LNCAP (cell line): ENCODE measurements around the gene DPPA4.

Source experiments
- CTCF ChIP-seq: fragments of 450-650 bp; IDR thresholded peaks from 2 replicates; pipeline ENCODE4 v1.5.1; 2017; ENCODE audit warnings: mild to moderate bottlenecking

DPPA4 gene

DNA sequence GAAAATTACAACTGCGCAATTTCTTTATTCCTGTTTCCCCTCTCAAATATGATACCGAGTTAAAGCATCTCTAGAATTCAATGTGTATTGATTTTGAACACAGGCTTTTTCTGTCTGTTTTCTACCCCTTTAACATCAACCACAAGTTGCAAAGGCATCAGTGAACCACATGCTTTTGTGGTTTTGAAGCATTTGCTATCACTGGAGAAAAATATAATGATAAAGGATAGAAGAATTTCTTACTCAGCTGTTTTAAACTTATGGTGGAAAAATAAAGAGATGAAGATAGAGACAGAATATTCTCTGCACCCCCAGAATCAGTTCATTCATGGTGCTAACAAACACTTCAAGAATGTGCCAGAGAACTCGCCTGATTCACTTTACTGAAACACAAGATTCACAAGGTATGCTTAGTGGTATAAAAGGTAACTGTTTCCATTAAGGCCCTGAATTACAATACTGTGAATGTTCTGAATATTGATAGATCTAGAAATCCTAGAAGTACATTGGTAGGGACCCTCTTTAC, 9.5 kb upstream of the DPPA4 start:
- no peak for TF ChIP-seq CTCF

GRCh38 chr3:109346099-109346498, 8.8 kb upstream of the DPPA4 start:
- no peak for TF ChIP-seq CTCF

DNA sequence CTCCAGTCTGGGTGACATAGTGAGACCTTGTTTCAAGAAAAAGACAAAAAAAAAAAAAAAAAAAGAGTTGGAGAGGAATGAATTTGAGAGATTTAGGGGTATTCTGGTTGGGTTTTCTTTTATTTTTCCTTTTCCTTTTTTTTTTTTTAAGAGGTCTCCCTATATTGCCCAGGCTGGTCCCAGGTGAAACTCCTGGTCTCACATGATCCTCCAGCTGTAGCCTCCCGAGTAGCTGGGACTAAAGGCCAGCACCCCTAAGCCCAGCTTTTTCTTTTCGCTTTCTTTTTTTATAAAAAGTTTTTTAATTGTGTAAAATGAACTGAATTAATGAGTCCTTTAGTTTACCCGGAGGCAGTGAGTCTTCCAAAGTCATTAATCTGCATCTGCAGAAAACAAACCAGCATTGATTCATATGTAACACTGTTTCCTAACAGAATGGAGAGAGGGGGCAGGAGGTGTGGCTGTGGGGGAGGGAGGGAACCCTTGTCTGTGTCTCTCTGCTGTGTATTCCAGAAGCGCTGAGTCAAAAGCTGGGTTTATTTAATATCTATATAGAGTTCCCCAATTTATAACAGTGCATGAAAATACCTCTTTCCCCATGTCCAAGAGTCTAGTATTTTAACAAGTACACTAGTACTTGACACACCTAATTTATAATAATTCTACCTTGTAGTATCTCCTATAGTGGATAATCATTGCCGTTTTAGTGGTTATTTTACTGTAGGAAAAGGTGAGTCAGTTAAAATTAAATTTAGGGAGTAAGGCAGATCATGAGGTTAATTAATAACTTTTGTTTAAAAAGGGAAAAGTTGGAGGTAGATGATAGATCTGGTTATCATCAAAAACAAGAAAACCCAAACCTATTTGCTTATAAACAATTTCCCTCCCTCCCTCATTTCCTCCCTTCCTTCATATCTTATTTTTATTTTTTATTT, 2.6 kb upstream of the DPPA4 start:
- no peak for TF ChIP-seq CTCF

- TF ChIP-seq CTCF = no peak
Measured at GRCh38 chr3:109339197-109339596, 1.9 kb upstream of the DPPA4 start.

- no peak for TF ChIP-seq CTCF
Measured at GRCh38 chr3:109338322-109338721, 976 bp upstream of the DPPA4 start.

- no peak for TF ChIP-seq CTCF
Measured at GRCh38 chr3:109336291-109336861, 970 bp downstream of the DPPA4 start.

DNA sequence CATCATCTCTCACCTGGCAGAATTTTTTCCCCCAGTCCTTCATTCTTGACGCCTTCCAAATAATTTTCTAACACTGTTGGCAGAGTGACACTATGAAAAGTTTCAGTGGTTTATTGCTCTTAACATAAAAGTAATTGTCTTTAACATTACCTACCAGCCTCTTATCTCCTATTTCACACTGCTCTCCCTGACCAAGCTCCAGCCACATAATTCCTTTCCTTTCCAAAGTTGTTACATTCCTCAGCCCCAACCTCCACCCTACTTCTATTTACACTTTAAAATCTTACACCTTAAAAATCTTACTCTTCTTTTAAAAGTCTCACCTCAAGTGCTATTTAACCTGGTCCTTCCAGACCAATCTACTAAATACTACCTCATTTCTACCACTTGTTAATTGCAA, 2.8 kb downstream of the DPPA4 start:
- no peak for TF ChIP-seq CTCF
